ENCODE results near the gene C15orf62.
A peak's percentile ranks its signal among the peaks of the same experiment; 100 is the strongest.

The C15orf62 gene

GRCh38 chr15:40782609-40783227 is 12.9 kb downstream of the C15orf62 start:
- H3K27ac Mint-ChIP-seq, result no peak overlapping the region
- ATAC-seq (replicated peaks), result peak; percentile 99 to 100
- no peak overlapping the region for H3K4me3 Mint-ChIP-seq
- H3K27me3 Mint-ChIP-seq, result no peaks in the 10 kb centered on the region
- H3K4me1 Mint-ChIP-seq, result peaks cover 12 to 15% of the 10 kb centered on the region in 2 donors
- no peaks in the 10 kb centered on the region for H3K9me3 Mint-ChIP-seq
- H3K36me3 Mint-ChIP-seq, result peaks cover 0 to 12% of the 10 kb centered on the region in 2 donors
- DNase-seq, result peak; percentile 68

GRCh38 chr15:40785164-40785563 is 15.4 kb downstream of the C15orf62 start:
- Mint-ChIP-seq H3K4me1 (peaks cover 21 to 30% of the 10 kb centered on the region in 2 donors), H3K4me3 (no peak overlapping the region), H3K27me3 (no peaks in the 10 kb centered on the region), H3K36me3 (peaks cover 6 to 7% of the 10 kb centered on the region in 2 donors), H3K27ac (no peak overlapping the region), H3K9me3 (no peaks in the 10 kb centered on the region)
- DNase-seq (no peak), ATAC-seq (replicated peaks) (no peak)

- H3K9me3 Mint-ChIP-seq, result no peaks in the 10 kb centered on the region
- DNase-seq (no peak), ATAC-seq (replicated peaks) (no peak)
- H3K27me3 Mint-ChIP-seq, result no peaks in the 10 kb centered on the region
- no peak overlapping the region for H3K27ac Mint-ChIP-seq
- no peak overlapping the region for H3K4me3 Mint-ChIP-seq
- H3K36me3 Mint-ChIP-seq, result peaks cover 6 to 7% of the 10 kb centered on the region in 2 donors
- H3K4me1 Mint-ChIP-seq, result peaks cover 21 to 30% of the 10 kb centered on the region in 2 donors
Measured at GRCh38 chr15:40785814-40786213, 16.0 kb downstream of the C15orf62 start.

- Mint-ChIP-seq H3K27me3 (no peaks in the 10 kb centered on the region), H3K27ac (no peak overlapping the region), H3K4me3 (no peak overlapping the region), H3K36me3 (peaks cover 6% of the 10 kb centered on the region in 2 donors), H3K9me3 (no peaks in the 10 kb centered on the region), H3K4me1 (peaks cover 21 to 28% of the 10 kb centered on the region in 2 donors)
- ATAC-seq (replicated peaks) (peak; percentile 29 to 35), DNase-seq (no peak)
Measured at GRCh38 chr15:40787344-40787841, 17.6 kb downstream of the C15orf62 start.

GRCh38 chr15:40787991-40788390 is 18.2 kb downstream of the C15orf62 start:
- H3K4me1 Mint-ChIP-seq, result peaks cover 18 to 25% of the 10 kb centered on the region in 2 donors
- ATAC-seq (replicated peaks) (no peak), DNase-seq (no peak)
- H3K4me3 Mint-ChIP-seq, result no peak overlapping the region
- H3K27me3 Mint-ChIP-seq, result no peaks in the 10 kb centered on the region
- no peaks in the 10 kb centered on the region for H3K9me3 Mint-ChIP-seq
- H3K27ac Mint-ChIP-seq, result peak overlapping the region; percentile 25
- peaks cover 5 to 6% of the 10 kb centered on the region in 2 donors for H3K36me3 Mint-ChIP-seq

GRCh38 chr15:40789119-40789518 is 19.3 kb downstream of the C15orf62 start:
- Mint-ChIP-seq H3K9me3 (no peaks in the 10 kb centered on the region), H3K4me3 (no peak overlapping the region), H3K4me1 (peaks cover 18 to 25% of the 10 kb centered on the region in 2 donors), H3K27ac (no peak overlapping the region), H3K36me3 (peaks cover 10 to 11% of the 10 kb centered on the region in 2 donors), H3K27me3 (no peaks in the 10 kb centered on the region)
- ATAC-seq (replicated peaks), result no peak
- DNase-seq, result no peak

GRCh38 chr15:40789999-40790398 is 20.2 kb downstream of the C15orf62 start:
- no peaks in the 10 kb centered on the region for H3K9me3 Mint-ChIP-seq
- no peak for DNase-seq
- peaks cover 19 to 28% of the 10 kb centered on the region in 2 donors for H3K4me1 Mint-ChIP-seq
- ATAC-seq (replicated peaks), result no peak
- H3K4me3 Mint-ChIP-seq, result no peak overlapping the region
- H3K36me3 Mint-ChIP-seq, result peaks cover 10 to 12% of the 10 kb centered on the region in 2 donors
- H3K27ac Mint-ChIP-seq, result no peak overlapping the region
- H3K27me3 Mint-ChIP-seq, result no peaks in the 10 kb centered on the region

- Mint-ChIP-seq H3K9me3 (no peaks in the 10 kb centered on the region), H3K27me3 (no peaks in the 10 kb centered on the region), H3K36me3 (peaks cover 12 to 14% of the 10 kb centered on the region in 2 donors), H3K4me3 (no peak overlapping the region), H3K4me1 (peaks cover 20 to 35% of the 10 kb centered on the region in 2 donors), H3K27ac (no peak overlapping the region)
- ATAC-seq (replicated peaks), result no peak
- no peak for DNase-seq
Measured at GRCh38 chr15:40790718-40791117, 20.9 kb downstream of the C15orf62 start.

GRCh38 chr15:40792394-40792793 is 22.6 kb downstream of the C15orf62 start:
- H3K36me3 Mint-ChIP-seq, result peaks cover 12 to 14% of the 10 kb centered on the region in 2 donors
- H3K9me3 Mint-ChIP-seq, result no peaks in the 10 kb centered on the region
- ATAC-seq (replicated peaks) (no peak), DNase-seq (no peak)
- H3K4me1 Mint-ChIP-seq, result peaks cover 14 to 28% of the 10 kb centered on the region in 2 donors
- H3K4me3 Mint-ChIP-seq, result no peak overlapping the region
- H3K27me3 Mint-ChIP-seq, result no peaks in the 10 kb centered on the region
- no peak overlapping the region for H3K27ac Mint-ChIP-seq

GRCh38 chr15:40793216-40793989 is 23.6 kb downstream of the C15orf62 start:
- Mint-ChIP-seq H3K27ac (no peak overlapping the region), H3K4me1 (peaks cover 13 to 26% of the 10 kb centered on the region in 2 donors), H3K9me3 (no peaks in the 10 kb centered on the region), H3K36me3 (peaks cover 17 to 22% of the 10 kb centered on the region in 2 donors), H3K4me3 (no peak overlapping the region), H3K27me3 (no peaks in the 10 kb centered on the region)
- ATAC-seq (replicated peaks) (no peak), DNase-seq (no peak)

- Mint-ChIP-seq H3K36me3 (peaks cover 14 to 30% of the 10 kb centered on the region in 2 donors), H3K4me1 (peaks cover 8 to 21% of the 10 kb centered on the region in 2 donors), H3K27me3 (no peaks in the 10 kb centered on the region), H3K4me3 (no peak overlapping the region), H3K9me3 (no peaks in the 10 kb centered on the region), H3K27ac (no peak overlapping the region)
- ATAC-seq (replicated peaks) (no peak), DNase-seq (no peak)
Measured at GRCh38 chr15:40796041-40796440, 26.3 kb downstream of the C15orf62 start.

- Mint-ChIP-seq H3K9me3 (no peaks in the 10 kb centered on the region), H3K36me3 (peaks cover 17 to 33% of the 10 kb centered on the region in 2 donors), H3K4me3 (no peak overlapping the region), H3K4me1 (peaks cover 10 to 21% of the 10 kb centered on the region in 2 donors), H3K27ac (no peak overlapping the region), H3K27me3 (no peaks in the 10 kb centered on the region)
- ATAC-seq (replicated peaks) (no peak), DNase-seq (no peak)
Measured at GRCh38 chr15:40796512-40796911, 26.7 kb downstream of the C15orf62 start.

GRCh38 chr15:40799523-40799922 is 29.7 kb downstream of the C15orf62 start:
- Mint-ChIP-seq H3K4me1 (peaks cover 18 to 27% of the 10 kb centered on the region in 2 donors), H3K27ac (no peak overlapping the region), H3K36me3 (peaks cover 17 to 35% of the 10 kb centered on the region in 2 donors), H3K9me3 (no peaks in the 10 kb centered on the region), H3K27me3 (no peaks in the 10 kb centered on the region), H3K4me3 (no peak overlapping the region)
- ATAC-seq (replicated peaks) (no peak), DNase-seq (no peak)

- Mint-ChIP-seq H3K27ac (no peak overlapping the region), H3K4me3 (no peak overlapping the region), H3K9me3 (no peaks in the 10 kb centered on the region), H3K4me1 (peaks cover 20 to 21% of the 10 kb centered on the region in 2 donors), H3K36me3 (peaks cover 13 to 28% of the 10 kb centered on the region in 2 donors), H3K27me3 (no peaks in the 10 kb centered on the region)
- no peak for ATAC-seq (replicated peaks)
- no peak for DNase-seq
Measured at GRCh38 chr15:40803076-40803475, 33.3 kb downstream of the C15orf62 start.

- peaks cover 19 to 21% of the 10 kb centered on the region in 2 donors for H3K4me1 Mint-ChIP-seq
- H3K4me3 Mint-ChIP-seq, result no peak overlapping the region
- no peaks in the 10 kb centered on the region for H3K9me3 Mint-ChIP-seq
- H3K27ac Mint-ChIP-seq, result peak overlapping the region; percentile 0
- no peaks in the 10 kb centered on the region for H3K27me3 Mint-ChIP-seq
- ATAC-seq (replicated peaks), result no peak
- DNase-seq, result no peak
- H3K36me3 Mint-ChIP-seq, result peaks cover 8 to 22% of the 10 kb centered on the region in 2 donors
Measured at GRCh38 chr15:40803688-40804087, 33.9 kb downstream of the C15orf62 start.

All from stimulated activated naive B cell treated with anti-CD40 and anti-IgM and Interleukin-4, amounts not matched to agents 10 μg/mL and 1 μg/mL and 100 μg/mL, for 72 hours (primary cell).